HCT116 (cell line): ENCODE data around the gene PCSK2. TPM values are rescaled to one million over a fixed set of nuclear protein-coding genes. Genes with fewer than 3 reads are reported as not detected.

Experiments
- ATAC-seq: fragments of 200-7000 bp; cut with Tn5 transposase; 2 replicates; pipeline ENCODE4 v1.9.1; 2020; ENCODE audit warnings: mild to moderate bottlenecking, moderate library complexity
- BruUV-seq: library from RNA; stranded (reverse); fragments of 400-500 nt; replicated peaks from 2 replicates; lab custom pipeline; 2021; lab: Mats Ljungman, UMichigan
- CTCF ChIA-PET: fragments of 300-600 bp; sonication (Branson Sonifier 250); formaldehyde crosslinking; loops from one replicate; lab custom pipeline; 2021; ENCODE audit warnings: antibody characterized with exemption; lab: Charles Lee
- POLR2A ChIA-PET: fragments of 300-600, 350-600 bp; sonication (Branson Sonifier 250); formaldehyde crosslinking; loops from one replicate; lab custom pipeline; 2021; ENCODE audit warnings: antibody characterized with exemption; lab: Charles Lee
- RAD21 ChIA-PET, 2 experiments: fragments of 300-600 bp; sonication (Branson Sonifier 250); formaldehyde crosslinking; loops; one replicate each; lab custom pipeline; 2023; ENCODE audit warnings: low total read pairs in 2 of 2; ENCODE audit not compliant: uncharacterized antibody in 2 of 2, unreplicated experiment in 2 of 2, low non-redundant PET in 1 of 2; lab: Charles Lee
- DNase-seq: peaks from one replicate; pipeline ENCODE4 v3.0.0-alpha.2; 2010; ENCODE audit warnings: low read depth, low spot score
- H2AFZ ChIP-seq: fragments of 200-600 bp; shearing (Covaris generic), sonication (generic); 2 replicates; pipeline ENCODE4 v1.6.1; 2017; ENCODE audit warnings: low read depth, mixed run types, mixed read lengths, antibody characterized with exemption, low read length; ENCODE audit not compliant: poor library complexity, severe bottlenecking
- H3K27ac ChIP-seq: 2 replicates; pipeline ENCODE4 v1.5.1; 2012; ENCODE audit warnings: low read depth, low read length
- H3K27me3 ChIP-seq: fragments of 200-600 bp; sonication (generic); 2 replicates; pipeline ENCODE4 v1.6.1; 2016; ENCODE audit warnings: mixed run types, low read length, mixed read lengths; ENCODE audit not compliant: insufficient read depth
- H3K36me3 ChIP-seq, 2 experiments: fragments of 200-500 bp in 1 of 2; fragments of 200-600 bp in 1 of 2; sonication (Bioruptor generic) in 1 of 2; sonication (generic) in 1 of 2; 2 replicates each; pipeline versions ENCODE4 v1.5.1 to v1.6.1; 2014 to 2016; ENCODE audit warnings: low read length in 2 of 2, inconsistent platforms in 1 of 2, mixed read lengths in 1 of 2, mixed run types in 1 of 2; ENCODE audit not compliant: insufficient read depth in 2 of 2, control insufficient read depth in 1 of 2
- H3K4me1 ChIP-seq, 2 experiments: fragments of 200-600 bp in 1 of 2; sonication (generic) in 1 of 2; 2 replicates each; pipeline versions ENCODE4 v1.5.1 to v1.6.1; 2012 to 2017; ENCODE audit warnings: low read length in 2 of 2, inconsistent platforms in 1 of 2, mild to moderate bottlenecking in 1 of 2, mixed read lengths in 1 of 2, mixed run types in 1 of 2, moderate library complexity in 1 of 2; ENCODE audit not compliant: insufficient read depth in 2 of 2, control insufficient read depth in 1 of 2
- H3K4me2 ChIP-seq: fragments of 200-600 bp; sonication (generic); 2 replicates; pipeline ENCODE4 v1.6.1; 2017; ENCODE audit warnings: mixed run types, low read length, mixed read lengths
- H3K4me3 ChIP-seq, 2 experiments: fragments of 200-600 bp in 1 of 2; sonication (generic) in 1 of 2; replicated peaks in 1 of 2; 2 replicates each; pipeline ENCODE4 v1.5.1; 2011 to 2016; ENCODE audit warnings: low read length in 2 of 2, control low read depth in 1 of 2, low read depth in 1 of 2, mild to moderate bottlenecking in 1 of 2, mixed read lengths in 1 of 2, mixed run types in 1 of 2
- H3K79me2 ChIP-seq: fragments of 200-600 bp; sonication (generic); 2 replicates; pipeline ENCODE4 v1.6.1; 2017; ENCODE audit warnings: mild to moderate bottlenecking, mixed run types, low read length, moderate library complexity, mixed read lengths; ENCODE audit not compliant: insufficient read depth
- H3K9ac ChIP-seq: fragments of 200-600 bp; sonication (generic); 2 replicates; pipeline ENCODE4 v1.6.1; 2016; ENCODE audit warnings: low read length, mixed read lengths
- H3K9me2 ChIP-seq: fragments of 200-600 bp; sonication (generic), shearing (Covaris generic); 2 replicates; pipeline ENCODE4 v1.6.1; 2017; ENCODE audit warnings: mixed run types, mild to moderate bottlenecking, moderate library complexity; ENCODE audit not compliant: insufficient read depth
- H3K9me3 ChIP-seq, 2 experiments: fragments of 200-500 bp in 1 of 2; fragments of 200-600 bp in 1 of 2; sonication (Bioruptor generic) in 1 of 2; sonication (generic) in 1 of 2; 2 replicates each; pipeline ENCODE4 v1.6.1; 2014 to 2017; ENCODE audit warnings: low read length in 2 of 2, mixed read lengths in 2 of 2, inconsistent platforms in 1 of 2, low read depth in 1 of 2, mild to moderate bottlenecking in 1 of 2, mixed run types in 1 of 2, moderate library complexity in 1 of 2; ENCODE audit not compliant: control insufficient read depth in 1 of 2, insufficient read depth in 1 of 2
- H4K20me1 ChIP-seq: fragments of 200-600 bp; sonication (generic), shearing (Covaris generic); 2 replicates; pipeline ENCODE4 v1.6.1; 2017; ENCODE audit warnings: mixed run types, mild to moderate bottlenecking, moderate library complexity; ENCODE audit not compliant: insufficient read depth
- CBX3 ChIP-seq: IDR thresholded peaks from 2 replicates; pipeline ENCODE4 v1.6.1; 2012; ENCODE audit warnings: low read depth
- CEBPB ChIP-seq: IDR thresholded peaks from 2 replicates; pipeline ENCODE4 v1.6.1; 2012; ENCODE audit warnings: low read depth
- ELF1 ChIP-seq: IDR thresholded peaks from 2 replicates; pipeline ENCODE4 v1.6.1; 2012; ENCODE audit warnings: low read depth, borderline replicate concordance
- EZH2 ChIP-seq: fragments of 200-600 bp; sonication (generic); IDR thresholded peaks from 2 replicates; pipeline ENCODE4 v1.6.1; 2017; ENCODE audit warnings: antibody characterized with exemption, mixed run types
- FOSL1 ChIP-seq: IDR thresholded peaks from 2 replicates; pipeline ENCODE4 v1.6.1; 2012; ENCODE audit warnings: low read depth
- POLR2AphosphoS5 ChIP-seq: IDR thresholded peaks from 2 replicates; pipeline ENCODE4 v1.6.1; 2011; ENCODE audit warnings: mild to moderate bottlenecking, low read depth, low read length, moderate library complexity
- ZNF274 ChIP-seq: fragments of 200-500 bp; sonication (Bioruptor generic); IDR thresholded peaks from 2 replicates; pipeline ENCODE4 v1.6.1; 2014; ENCODE audit warnings: mild to moderate bottlenecking, low read depth, low read length, inconsistent platforms
- intact Hi-C: fragments of 100-400 bp; cut with micrococcal nuclease; formaldehyde crosslinking; loops from 2 replicates; pipeline ENCODE4 v1.10.0; 2022
- total RNA-seq: library from RNA; stranded (reverse); gene quantifications from one replicate; pipeline ENCODE4 v1.2.1, GENCODE V29; 2021; ENCODE audit not compliant: unreplicated experiment
- TF ChIP-seq, protein P1 (sequence below): IDR thresholded peaks from 2 replicates; pipeline ENCODE4 v1.6.1; 2012
- TF ChIP-seq, protein P2 (sequence below): IDR thresholded peaks from 2 replicates; pipeline ENCODE4 v1.6.1; 2012; ENCODE audit warnings: low read depth

Gene PCSK2
- total RNA-seq, 1 experiment from 2014 or later = not detected

- BruUV-seq = no TSS peak
- no peak for DNase-seq
- intact Hi-C loops = no loop called here
- Histone ChIP-seq H2AFZ (no peak overlapping the region), H3K27me3 (peaks cover 59% of the 10 kb centered on the region), H3K9me2 (no peaks in the 10 kb centered on the region), H3K4me1 (peaks cover 0 to 6% of the 10 kb centered on the region in 2 experiments; a peak in 1 of 4 replicates), H3K9me3 (no peaks in the 10 kb centered on the region), H3K27ac (no peak overlapping the region), H3K4me3 (no peak overlapping the region), H3K9ac (no peak overlapping the region), H3K79me2 (no peaks in the 10 kb centered on the region), H3K4me2 (no peak overlapping the region), H4K20me1 (no peaks in the 10 kb centered on the region), H3K36me3 (no peaks in the 10 kb centered on the region)
- TF ChIP-seq CEBPB (no peak), FOSL1 (no peak), ZNF274 (no peak), CBX3 (no peak), ELF1 (no peak), POLR2AphosphoS5 (no peak), EZH2 (no peak)
- TF ChIP-seq, protein P1, sequence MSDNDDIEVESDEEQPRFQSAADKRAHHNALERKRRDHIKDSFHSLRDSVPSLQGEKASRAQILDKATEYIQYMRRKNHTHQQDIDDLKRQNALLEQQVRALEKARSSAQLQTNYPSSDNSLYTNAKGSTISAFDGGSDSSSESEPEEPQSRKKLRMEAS = no peak
- TF ChIP-seq, protein P2, sequence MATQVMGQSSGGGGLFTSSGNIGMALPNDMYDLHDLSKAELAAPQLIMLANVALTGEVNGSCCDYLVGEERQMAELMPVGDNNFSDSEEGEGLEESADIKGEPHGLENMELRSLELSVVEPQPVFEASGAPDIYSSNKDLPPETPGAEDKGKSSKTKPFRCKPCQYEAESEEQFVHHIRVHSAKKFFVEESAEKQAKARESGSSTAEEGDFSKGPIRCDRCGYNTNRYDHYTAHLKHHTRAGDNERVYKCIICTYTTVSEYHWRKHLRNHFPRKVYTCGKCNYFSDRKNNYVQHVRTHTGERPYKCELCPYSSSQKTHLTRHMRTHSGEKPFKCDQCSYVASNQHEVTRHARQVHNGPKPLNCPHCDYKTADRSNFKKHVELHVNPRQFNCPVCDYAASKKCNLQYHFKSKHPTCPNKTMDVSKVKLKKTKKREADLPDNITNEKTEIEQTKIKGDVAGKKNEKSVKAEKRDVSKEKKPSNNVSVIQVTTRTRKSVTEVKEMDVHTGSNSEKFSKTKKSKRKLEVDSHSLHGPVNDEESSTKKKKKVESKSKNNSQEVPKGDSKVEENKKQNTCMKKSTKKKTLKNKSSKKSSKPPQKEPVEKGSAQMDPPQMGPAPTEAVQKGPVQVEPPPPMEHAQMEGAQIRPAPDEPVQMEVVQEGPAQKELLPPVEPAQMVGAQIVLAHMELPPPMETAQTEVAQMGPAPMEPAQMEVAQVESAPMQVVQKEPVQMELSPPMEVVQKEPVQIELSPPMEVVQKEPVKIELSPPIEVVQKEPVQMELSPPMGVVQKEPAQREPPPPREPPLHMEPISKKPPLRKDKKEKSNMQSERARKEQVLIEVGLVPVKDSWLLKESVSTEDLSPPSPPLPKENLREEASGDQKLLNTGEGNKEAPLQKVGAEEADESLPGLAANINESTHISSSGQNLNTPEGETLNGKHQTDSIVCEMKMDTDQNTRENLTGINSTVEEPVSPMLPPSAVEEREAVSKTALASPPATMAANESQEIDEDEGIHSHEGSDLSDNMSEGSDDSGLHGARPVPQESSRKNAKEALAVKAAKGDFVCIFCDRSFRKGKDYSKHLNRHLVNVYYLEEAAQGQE = no peak
- RAD21 ChIA-PET = no interaction called here
- POLR2A ChIA-PET = interaction anchor here (0.8 kb wide), 1 partner anchor 27 kb away, joined by 3 read pairs; no protein-coding TSS in a partner anchor
- ATAC-seq = no peak
- CTCF ChIA-PET = no interaction called here
Measured at GRCh38 chr20:17391127-17391771, 164.4 kb downstream of the PCSK2 start.
